ENCODE data around the gene HLA-DPB1.
"Not testable (repeated sequence)": the region's sequence is repeated elsewhere in the genome, so short reads cannot be mapped to it uniquely, and the experiment has no call there.

HLA-DPB1 gene

GRCh38 chr6:33072508-33073100, 3.2 kb upstream of the HLA-DPB1 start:
- no peak for DNase-seq

- DNase-seq = no peak
Measured at GRCh38 chr6:33073431-33073871, 2.3 kb upstream of the HLA-DPB1 start, which contains the start of gene HLA-DPA1. Gene HLA-DPA1, minus strand, starts transcription at chr6:33073649.

- DNase-seq = no peak
Measured at GRCh38 chr6:33075208-33075567, 602 bp upstream of the HLA-DPB1 start.

GRCh38 chr6:33076406-33076934, 680 bp downstream of the HLA-DPB1 start:
- DNase-seq = no peak

DNA sequence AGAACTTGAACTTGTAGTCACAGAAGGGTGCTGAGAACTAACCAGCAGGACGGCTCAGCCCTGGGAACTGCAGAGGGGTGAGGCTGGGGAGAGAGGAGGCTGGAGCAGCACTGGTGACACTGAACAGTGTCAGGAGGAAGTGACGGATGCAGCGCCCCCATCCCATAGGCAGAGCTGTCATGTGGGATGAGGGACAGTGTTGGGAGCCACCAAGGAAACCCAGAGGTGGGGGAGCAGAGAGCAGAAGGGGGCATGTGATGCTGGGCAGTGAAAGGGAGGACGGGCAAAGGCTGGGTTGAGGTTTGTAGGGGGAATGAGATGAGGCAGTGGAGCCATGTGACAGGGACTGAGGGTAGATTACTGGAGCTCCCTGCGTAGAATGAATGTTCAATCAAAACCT, 2.1 kb downstream of the HLA-DPB1 start:
- no peak for DNase-seq

GRCh38 chr6:33078442-33078841, 2.7 kb downstream of the HLA-DPB1 start:
- DNase-seq = no peak

DNA sequence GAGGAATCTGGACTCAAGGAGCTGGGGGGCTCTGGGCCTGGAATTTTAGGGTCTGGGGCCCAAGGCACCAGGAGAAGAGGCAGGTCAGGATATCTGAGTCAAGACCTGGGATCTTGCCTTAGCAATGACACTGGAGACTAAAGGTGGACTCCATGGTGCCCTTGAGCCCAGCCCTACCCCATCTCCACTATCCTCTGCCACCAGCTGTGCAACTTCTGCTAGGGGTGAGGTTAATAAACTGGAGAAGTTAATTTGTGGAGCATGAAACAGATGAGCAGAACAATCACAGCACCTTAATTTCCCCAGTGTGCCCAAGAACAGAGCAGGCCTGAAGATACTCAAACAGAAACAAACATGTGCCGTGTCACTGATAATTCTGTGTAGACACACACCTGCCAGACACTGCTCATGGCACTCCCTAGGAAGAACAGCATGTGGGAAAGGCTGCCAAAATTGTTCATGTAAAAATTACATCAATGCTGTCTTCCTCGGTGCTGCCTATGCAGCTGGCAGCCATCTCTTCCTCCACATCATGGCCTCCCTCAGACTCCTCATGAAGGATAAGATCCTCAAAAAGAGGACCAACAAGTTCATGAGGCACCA, 3.2 kb downstream of the HLA-DPB1 start:
- no peak for DNase-seq

DNA sequence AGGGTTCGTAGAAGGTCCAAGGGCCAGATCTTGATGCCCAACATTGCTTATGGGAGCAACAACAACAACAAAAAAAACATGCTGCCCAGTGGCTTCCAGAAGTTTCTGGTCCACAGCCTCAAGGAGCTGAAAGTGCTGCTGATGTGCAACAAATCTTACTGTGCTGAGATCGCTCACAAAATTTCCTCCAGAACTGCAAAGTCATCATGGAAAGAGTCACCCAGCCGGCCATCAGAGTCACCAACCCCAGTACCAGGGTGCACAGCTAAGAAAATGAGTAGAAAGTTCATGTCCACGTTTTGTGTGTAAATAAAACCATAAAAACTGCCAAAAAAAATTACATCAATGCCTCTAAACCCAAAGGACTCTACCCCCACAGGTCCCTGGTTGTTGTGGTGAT, 3.8 kb downstream of the HLA-DPB1 start:
- DNase-seq = no peak

DNA sequence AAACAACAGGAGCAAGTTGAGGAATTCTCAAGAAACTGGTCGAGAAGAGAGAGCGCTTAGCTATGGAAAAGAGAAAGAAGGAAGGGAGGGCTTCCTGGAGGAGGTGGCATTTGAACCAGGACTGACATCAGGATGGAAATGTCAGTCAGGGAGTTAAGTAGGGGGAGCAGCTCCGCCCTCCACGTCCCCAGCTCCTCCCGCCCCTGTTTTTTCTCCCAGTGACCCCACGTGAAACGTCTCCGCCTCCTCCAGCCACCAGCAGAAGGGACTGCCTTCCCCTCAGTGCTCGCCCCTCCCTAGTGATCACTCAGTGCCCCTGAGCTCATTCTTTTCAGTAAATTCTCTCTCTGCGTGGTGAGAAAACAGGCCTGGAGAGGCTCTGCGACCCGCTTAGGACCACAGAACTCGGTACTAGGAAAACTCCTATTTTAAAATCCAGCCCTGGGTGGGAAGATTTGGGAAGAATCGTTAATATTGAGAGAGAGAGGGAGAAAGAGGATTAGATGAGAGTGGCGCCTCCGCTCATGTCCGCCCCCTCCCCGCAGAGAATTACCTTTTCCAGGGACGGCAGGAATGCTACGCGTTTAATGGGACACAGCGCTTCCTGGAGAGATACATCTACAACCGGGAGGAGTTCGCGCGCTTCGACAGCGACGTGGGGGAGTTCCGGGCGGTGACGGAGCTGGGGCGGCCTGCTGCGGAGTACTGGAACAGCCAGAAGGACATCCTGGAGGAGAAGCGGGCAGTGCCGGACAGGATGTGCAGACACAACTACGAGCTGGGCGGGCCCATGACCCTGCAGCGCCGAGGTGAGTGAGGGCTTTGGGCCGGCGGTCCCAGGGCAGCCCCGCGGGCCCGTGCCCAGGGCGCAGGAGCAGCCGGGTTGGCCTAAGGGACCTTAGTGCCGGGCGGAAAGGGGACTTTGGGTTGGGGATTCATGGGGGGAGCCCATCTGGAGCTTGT, 4.6 kb downstream of the HLA-DPB1 start:
- DNase-seq = no peak

- no peak for DNase-seq
Measured at GRCh38 chr6:33081098-33081824, 5.5 kb downstream of the HLA-DPB1 start.

GRCh38 chr6:33082702-33083101, 6.9 kb downstream of the HLA-DPB1 start:
- DNase-seq = no peak

- no peak for DNase-seq
Measured at GRCh38 chr6:33085627-33086026, 9.8 kb downstream of the HLA-DPB1 start.

- DNase-seq = no peak
Measured at GRCh38 chr6:33088258-33088930, 12.6 kb downstream of the HLA-DPB1 start.

DNA sequence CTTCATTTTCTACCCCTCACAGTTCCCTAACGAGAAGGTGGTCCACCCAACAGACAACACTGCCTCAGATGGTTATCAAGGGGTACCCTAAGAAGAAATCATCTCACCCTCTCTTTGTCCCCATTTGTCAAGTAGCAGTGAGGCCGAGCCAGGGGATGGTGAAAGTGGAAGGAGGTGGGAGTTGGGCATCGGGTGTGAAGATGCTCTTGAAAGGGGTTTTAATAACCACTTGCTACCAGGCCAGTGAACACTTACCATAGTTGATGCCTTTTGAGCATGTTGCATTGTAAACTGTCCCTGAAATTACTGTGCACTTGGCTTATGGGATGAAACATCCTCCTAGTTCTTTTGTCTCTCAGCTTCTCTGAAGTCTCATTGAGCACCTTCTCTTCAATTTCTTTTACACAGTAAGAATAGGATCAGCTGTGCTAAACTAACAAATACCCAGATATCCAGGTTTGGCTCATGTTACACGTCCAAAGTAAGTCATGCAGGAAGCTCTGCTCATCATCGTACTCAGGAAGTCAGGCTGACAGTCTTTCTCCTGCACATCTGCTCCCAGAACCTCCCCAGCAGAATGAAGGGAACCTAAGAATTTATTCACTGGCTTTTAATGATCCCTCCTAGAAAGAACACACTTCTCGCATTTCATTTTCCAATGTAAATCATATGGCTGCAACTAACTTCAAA, 13.3 kb downstream of the HLA-DPB1 start:
- no peak for DNase-seq

GRCh38 chr6:33091957-33092356, 16.2 kb downstream of the HLA-DPB1 start:
- peak; percentile 65 for DNase-seq

DNA sequence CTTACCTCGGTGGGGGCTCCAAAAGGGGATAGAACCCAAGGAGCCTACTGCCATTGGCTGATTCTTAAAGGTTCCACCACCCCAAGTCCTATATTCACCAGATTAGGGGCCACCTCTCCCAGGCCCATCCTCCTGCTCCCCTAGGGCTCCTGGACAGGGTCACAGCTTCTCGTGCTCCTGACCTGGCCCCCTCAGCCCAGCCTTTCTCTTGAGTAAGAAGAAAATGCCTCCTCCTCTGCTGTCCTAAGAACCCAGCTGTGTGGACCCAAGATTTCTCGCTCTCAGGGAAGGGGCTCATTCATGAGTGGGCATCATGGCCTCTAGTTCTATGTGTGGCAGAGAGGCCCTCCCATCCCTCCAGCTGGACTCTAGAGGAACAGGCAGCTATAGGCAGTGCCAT, 16.6 kb downstream of the HLA-DPB1 start:
- no peak for DNase-seq

DNA sequence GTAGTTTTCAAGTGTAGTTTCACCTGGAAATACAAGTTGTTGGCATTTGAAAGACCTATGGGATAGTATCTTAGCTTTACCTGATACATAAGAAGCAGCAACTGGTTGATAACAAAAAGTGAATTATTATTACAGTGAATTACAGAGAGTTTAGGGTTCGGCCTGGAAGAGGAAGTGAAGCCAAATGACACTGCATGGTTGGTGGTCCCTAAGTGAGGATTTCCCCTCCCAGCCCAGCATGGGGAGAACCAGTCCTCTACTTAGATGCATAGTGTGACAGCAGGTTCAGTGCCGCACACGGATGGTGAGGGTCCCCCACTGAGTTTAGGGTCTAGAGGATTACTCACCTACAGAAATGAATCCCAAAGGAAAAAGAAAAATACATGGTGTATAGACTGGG, 18.1 kb downstream of the HLA-DPB1 start:
- DNase-seq = no peak

DNA sequence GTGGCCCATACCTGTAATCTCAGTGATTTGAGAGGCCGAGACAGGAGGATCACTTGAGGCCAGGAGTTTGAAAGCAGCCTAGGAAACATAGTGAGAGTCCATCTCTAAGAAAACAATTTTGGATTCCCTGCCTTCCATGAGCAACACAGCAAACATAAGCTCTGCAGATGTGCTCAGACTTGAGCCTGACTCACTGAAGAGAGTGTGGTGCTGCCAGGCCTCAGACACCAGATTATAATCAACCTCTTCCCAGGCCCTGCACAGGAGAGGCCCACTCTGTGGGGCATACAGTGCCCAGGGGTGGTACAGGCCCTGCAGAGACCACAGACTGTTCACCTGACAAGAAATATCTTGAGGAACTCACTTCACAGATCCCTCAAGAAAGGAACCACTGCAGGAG, 19.9 kb downstream of the HLA-DPB1 start:
- no peak for DNase-seq

GRCh38 chr6:33101121-33101737, 25.4 kb downstream of the HLA-DPB1 start:
- not testable (repeated sequence) for DNase-seq

DNA sequence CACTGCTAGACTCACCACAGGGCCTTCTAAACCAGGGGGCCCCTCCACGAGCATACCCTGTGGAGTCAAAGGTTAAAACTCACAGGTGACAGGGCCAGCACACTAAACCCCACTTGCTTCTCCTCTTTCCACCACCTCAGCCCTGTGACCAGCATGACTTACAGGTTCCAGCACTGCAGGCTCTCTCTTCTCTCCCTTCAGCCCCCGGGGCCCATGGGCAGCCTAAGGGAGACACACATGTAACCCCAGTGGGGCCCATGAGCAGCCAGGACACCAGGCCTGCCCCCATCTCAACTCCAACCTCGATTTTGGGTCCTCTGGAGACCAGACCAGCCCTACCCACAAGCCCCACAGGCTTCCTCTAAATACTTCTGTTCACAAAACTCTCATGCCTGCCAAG, 28.0 kb downstream of the HLA-DPB1 start:
- DNase-seq = no peak

- no peak for DNase-seq
Measured at GRCh38 chr6:33104887-33105286, 29.1 kb downstream of the HLA-DPB1 start.
